Tibial nerve (tissue), 3 donors: ENCODE data around the gene SOX14.

Experiments
- POLR2A ChIP-seq, 2 donors: fragments of 450-650 bp; IDR thresholded peaks; one replicate each; pipeline ENCODE4 v1.6.1; 2017; ENCODE audit warnings: antibody characterized with exemption in 2 of 2, mild to moderate bottlenecking in 2 of 2, moderate library complexity in 2 of 2
- TF ChIP-seq, protein P1 (sequence below), 5 experiments: fragments of 200-600 bp in 3 of 5; fragments of 450-650 bp in 2 of 5; sonication (generic) in 3 of 5; IDR thresholded peaks; one replicate each; pipeline ENCODE4 v1.5.1; 2016 to 2019; ENCODE audit warnings: antibody characterized with exemption in 5 of 5, mild to moderate bottlenecking in 3 of 5, moderate library complexity in 2 of 5

DNA sequence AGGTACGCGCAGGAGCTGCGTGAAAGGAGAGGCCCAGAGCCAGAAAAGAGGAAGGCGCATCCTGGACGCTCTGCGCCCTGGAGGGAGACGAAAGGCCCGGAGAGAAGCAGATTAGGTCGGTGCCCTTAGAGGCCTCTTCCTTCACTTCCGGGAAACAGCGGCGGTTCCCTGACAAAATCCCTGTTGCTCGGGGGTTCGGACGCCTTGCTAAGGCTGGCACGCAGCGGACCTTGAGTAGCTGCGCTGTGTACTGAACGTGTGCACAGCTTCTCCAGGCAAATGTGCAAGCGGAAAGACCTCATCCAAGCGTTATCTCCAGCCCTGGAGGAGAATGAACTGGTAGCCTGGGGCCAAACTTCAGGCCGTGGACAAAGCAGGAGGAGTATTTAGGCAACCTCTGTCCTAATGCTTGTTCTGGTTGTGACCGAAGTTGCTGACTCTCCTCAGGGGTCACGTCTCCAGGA is 3.0 kb upstream of the SOX14 start:
- TF ChIP-seq, protein P1, sequence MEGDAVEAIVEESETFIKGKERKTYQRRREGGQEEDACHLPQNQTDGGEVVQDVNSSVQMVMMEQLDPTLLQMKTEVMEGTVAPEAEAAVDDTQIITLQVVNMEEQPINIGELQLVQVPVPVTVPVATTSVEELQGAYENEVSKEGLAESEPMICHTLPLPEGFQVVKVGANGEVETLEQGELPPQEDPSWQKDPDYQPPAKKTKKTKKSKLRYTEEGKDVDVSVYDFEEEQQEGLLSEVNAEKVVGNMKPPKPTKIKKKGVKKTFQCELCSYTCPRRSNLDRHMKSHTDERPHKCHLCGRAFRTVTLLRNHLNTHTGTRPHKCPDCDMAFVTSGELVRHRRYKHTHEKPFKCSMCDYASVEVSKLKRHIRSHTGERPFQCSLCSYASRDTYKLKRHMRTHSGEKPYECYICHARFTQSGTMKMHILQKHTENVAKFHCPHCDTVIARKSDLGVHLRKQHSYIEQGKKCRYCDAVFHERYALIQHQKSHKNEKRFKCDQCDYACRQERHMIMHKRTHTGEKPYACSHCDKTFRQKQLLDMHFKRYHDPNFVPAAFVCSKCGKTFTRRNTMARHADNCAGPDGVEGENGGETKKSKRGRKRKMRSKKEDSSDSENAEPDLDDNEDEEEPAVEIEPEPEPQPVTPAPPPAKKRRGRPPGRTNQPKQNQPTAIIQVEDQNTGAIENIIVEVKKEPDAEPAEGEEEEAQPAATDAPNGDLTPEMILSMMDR (IDR thresholded peaks at IDR 0.05), result no peak
- no peak for TF ChIP-seq POLR2A (IDR thresholded peaks at IDR 0.05)
